GM23338 (cell line): ENCODE results near the gene FAM120AOS. TPM values are rescaled to one million over a fixed set of nuclear protein-coding genes. Genes with fewer than 3 reads are reported as not detected.

Experiments
- polyA plus RNA-seq: library from polyadenylated mRNA; unstranded; fragments of >200 nt; fragmentation: Nextera tagmentation; extraction: Ambion mirVana; gene quantifications from 2 replicates; pipeline ENCODE4 v1.2.1, GENCODE V29; 2016
- small RNA-seq: library from RNA; depleted of rRNA; stranded (forward); fragments of <200 nt; gene quantifications from one replicate; pipeline ENCODE3, GENCODE V24; 2014; ENCODE audit warnings: low replicate concordance
- total RNA-seq: library from RNA; depleted of rRNA; stranded (reverse); fragments of >200 nt; shearing (Covaris generic); gene quantifications from 2 replicates; pipeline ENCODE4 v1.2.3, GENCODE V29; 2014; rRNA removed

The FAM120AOS gene
- total and polyA plus RNA-seq, 2 experiments from 2014 or later, result 31.5 to 40.4 TPM

Small RNA genes within 50 kb of the gene (small RNA-seq; reads per million reads assigned to genes)
- not detected for gene RF00019

Other genes with a start within 250 kb of the FAM120AOS start
- gene FAM120A, start 1.9 kb downstream of the FAM120AOS start, total RNA-seq, result 47.9 and 52.5 TPM in 2 replicates
- gene FAM120A, start 1.9 kb downstream of the FAM120AOS start, polyA plus RNA-seq, result 28.2 and 29.9 TPM in 2 replicates
- 8.9 and 11.8 TPM in 2 replicates for gene PHF2, start 123.0 kb upstream of the FAM120AOS start, total RNA-seq
- 4.3 and 5.0 TPM in 2 replicates for gene PHF2, start 123.0 kb upstream of the FAM120AOS start, polyA plus RNA-seq